HEK293T (cell line): ENCODE results near the gene CTXN3.

Experiments used
- CTCF ChIA-PET: fragments of 350-600 bp; formaldehyde crosslinking; extraction: SDS; loops from one replicate; lab custom pipeline; 2021; ENCODE audit warnings: antibody characterized with exemption, inconsistent platforms; lab: Yijun Ruan, JAX
- POLR2A ChIA-PET: fragments of 350-600 bp; formaldehyde crosslinking; extraction: SDS; loops from one replicate; lab custom pipeline; 2020; ENCODE audit warnings: antibody characterized with exemption, inconsistent platforms; lab: Yijun Ruan, JAX
- DNase-seq: peaks from one replicate; pipeline ENCODE4 v3.0.0; 2012; ENCODE audit warnings: mixed read lengths; ENCODE audit errors: extremely low spot score
- ARNT ChIP-seq: fragments of 450-650 bp; IDR thresholded peaks from 2 replicates; pipeline ENCODE4 v1.6.1; 2017; ENCODE audit warnings: mild to moderate bottlenecking
- BHLHE40 ChIP-seq: fragments of 450-650 bp; IDR thresholded peaks from 2 replicates; pipeline ENCODE4 v1.6.1; 2016; ENCODE audit warnings: mild to moderate bottlenecking, moderate library complexity, borderline replicate concordance
- CTBP1 ChIP-seq: fragments of 450-650 bp; IDR thresholded peaks from 2 replicates; pipeline ENCODE4 v1.6.1; 2016; ENCODE audit warnings: borderline replicate concordance
- ELF4 ChIP-seq: fragments of 450-650 bp; IDR thresholded peaks from 2 replicates; pipeline ENCODE4 v1.6.1; 2017; ENCODE audit warnings: antibody characterized with exemption
- FOXA1 ChIP-seq: fragments of 450-650 bp; IDR thresholded peaks from 2 replicates; pipeline ENCODE4 v1.6.1; 2016; ENCODE audit warnings: mild to moderate bottlenecking
- FOXK2 ChIP-seq: fragments of 450-650 bp; IDR thresholded peaks from 2 replicates; pipeline ENCODE4 v1.6.1; 2016; ENCODE audit warnings: mild to moderate bottlenecking
- FOXM1 ChIP-seq: fragments of 450-650 bp; IDR thresholded peaks from 2 replicates; pipeline ENCODE4 v1.6.1; 2017; ENCODE audit warnings: mild to moderate bottlenecking, borderline replicate concordance
- HDGF ChIP-seq: fragments of 450-650 bp; IDR thresholded peaks from 2 replicates; pipeline ENCODE4 v1.6.1; 2017; ENCODE audit warnings: antibody characterized with exemption, borderline replicate concordance
- L3MBTL2 ChIP-seq: fragments of 450-650 bp; conservative IDR thresholded peaks from 2 replicates; pipeline ENCODE4 v1.6.1; 2016; ENCODE audit warnings: mild to moderate bottlenecking
- LEF1 ChIP-seq: fragments of 450-650 bp; IDR thresholded peaks from 2 replicates; pipeline ENCODE4 v1.6.1; 2017; ENCODE audit warnings: mild to moderate bottlenecking, borderline replicate concordance
- NFRKB ChIP-seq: fragments of 450-650 bp; IDR thresholded peaks from 2 replicates; pipeline ENCODE4 v1.6.1; 2016; ENCODE audit warnings: mild to moderate bottlenecking, moderate library complexity
- SP1 ChIP-seq: fragments of 450-650 bp; IDR thresholded peaks from 2 replicates; pipeline ENCODE4 v1.6.1; 2017
- SUZ12 ChIP-seq: fragments of 450-650 bp; IDR thresholded peaks from 2 replicates; pipeline ENCODE4 v1.6.1; 2016; ENCODE audit warnings: mild to moderate bottlenecking
- TARDBP ChIP-seq: fragments of 450-650 bp; IDR thresholded peaks from 2 replicates; pipeline ENCODE4 v1.6.1; 2016
- ZNF384 ChIP-seq: fragments of 450-650 bp; IDR thresholded peaks from 2 replicates; pipeline ENCODE4 v1.6.1; 2016
- TF ChIP-seq, protein P1 (sequence below): fragments of 450-650 bp; IDR thresholded peaks from 2 replicates; pipeline ENCODE4 v1.6.1; 2016

Gene CTXN3

DNA sequence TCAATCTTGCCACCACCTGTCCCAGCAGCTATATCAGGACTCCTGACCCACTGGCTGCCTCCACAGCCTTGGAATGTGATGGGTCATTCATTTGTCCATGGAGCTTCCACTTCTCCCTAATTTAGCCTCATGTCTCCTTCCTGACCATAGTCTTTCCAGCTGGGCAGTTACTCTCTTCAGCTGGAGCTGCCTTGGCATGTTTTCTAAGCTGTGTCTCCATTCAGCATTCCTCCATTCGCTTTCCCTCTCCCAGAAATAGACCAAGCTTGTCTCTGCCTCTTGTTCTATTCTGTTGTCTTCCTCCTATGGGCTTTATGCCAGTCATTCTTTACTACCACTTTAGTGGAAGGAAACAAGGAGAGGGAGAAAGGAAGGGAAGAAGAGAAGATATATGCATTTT lies 5.3 kb upstream of the CTXN3 start:
- ChIA-PET POLR2A (no interaction called here), CTCF (interaction anchor here (0.6 kb wide), 1 partner anchor 1237 kb away, joined by 3 read pairs; no protein-coding TSS in a partner anchor)
- no peak for DNase-seq
- TF ChIP-seq FOXA1 (no peak), TARDBP (no peak), LEF1 (no peak), SP1 (no peak), NFRKB (no peak), SUZ12 (no peak), HDGF (no peak)

DNA sequence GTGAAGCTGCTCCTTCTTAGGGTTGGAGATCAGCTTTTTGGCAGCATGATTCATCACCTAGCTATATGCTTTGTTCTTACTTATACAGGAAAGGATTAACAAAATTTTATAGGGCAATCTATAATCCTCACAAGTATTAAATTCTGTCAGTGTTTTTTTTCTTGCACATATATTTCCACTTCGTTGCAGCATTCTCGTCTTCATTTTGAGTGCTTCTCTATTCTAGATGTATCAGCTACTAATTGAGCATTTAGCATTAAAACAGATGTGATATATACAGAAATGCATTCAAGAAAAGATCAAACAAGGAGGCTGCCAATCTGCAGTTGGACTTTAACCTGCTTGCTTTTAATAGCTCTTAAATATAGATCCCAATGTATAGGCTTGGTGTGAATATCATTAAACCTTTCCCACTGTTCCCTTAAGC lies 3.6 kb upstream of the CTXN3 start:
- CTCF ChIA-PET, result interaction anchor here (0.7 kb wide), 1 partner anchor 45 kb away, joined by 3 read pairs; no protein-coding TSS in a partner anchor
- DNase-seq, result no peak
- POLR2A ChIA-PET, result no interaction called here
- no peak for TF ChIP-seq FOXM1
- TF ChIP-seq, protein P1, sequence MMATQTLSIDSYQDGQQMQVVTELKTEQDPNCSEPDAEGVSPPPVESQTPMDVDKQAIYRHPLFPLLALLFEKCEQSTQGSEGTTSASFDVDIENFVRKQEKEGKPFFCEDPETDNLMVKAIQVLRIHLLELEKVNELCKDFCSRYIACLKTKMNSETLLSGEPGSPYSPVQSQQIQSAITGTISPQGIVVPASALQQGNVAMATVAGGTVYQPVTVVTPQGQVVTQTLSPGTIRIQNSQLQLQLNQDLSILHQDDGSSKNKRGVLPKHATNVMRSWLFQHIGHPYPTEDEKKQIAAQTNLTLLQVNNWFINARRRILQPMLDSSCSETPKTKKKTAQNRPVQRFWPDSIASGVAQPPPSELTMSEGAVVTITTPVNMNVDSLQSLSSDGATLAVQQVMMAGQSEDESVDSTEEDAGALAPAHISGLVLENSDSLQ, result peak; percentile 73

DNA sequence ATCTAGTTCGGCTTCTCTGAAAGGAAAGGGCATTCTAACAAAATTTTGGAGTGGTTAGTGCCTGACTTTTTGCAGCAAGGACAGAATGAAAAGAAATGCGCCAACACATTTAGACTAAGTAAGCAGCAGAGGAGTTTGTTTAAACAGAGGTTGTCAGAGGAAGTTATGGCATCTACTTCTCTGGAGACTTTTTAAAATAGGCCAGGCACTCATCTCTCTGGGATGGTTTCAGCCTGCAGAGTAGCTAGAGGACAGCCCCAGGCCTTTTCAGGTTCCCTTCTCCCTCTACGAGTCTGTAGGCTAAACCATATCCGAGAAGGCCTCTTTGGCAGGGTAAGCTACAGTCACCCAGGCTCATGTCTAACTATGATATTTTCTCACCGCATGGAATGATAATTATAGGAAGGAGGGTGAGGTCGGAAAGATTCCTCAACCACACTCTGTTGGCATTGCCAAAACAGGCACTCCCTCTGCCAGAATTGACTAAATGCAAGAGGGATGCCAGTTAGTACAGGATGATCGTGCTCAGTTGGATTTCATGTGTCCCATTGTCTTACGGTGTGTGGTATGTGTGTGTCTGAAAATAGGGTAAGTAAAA lies 1.4 kb upstream of the CTXN3 start:
- TF ChIP-seq LEF1, result no peak
- TF ChIP-seq ELF4, result no peak
- no peak for TF ChIP-seq NFRKB
- no peak for TF ChIP-seq ZNF384
- TF ChIP-seq ARNT, result no peak
- TF ChIP-seq SP1, result no peak
- no peak for TF ChIP-seq FOXA1
- no peak for TF ChIP-seq HDGF
- no peak for TF ChIP-seq FOXM1
- no peak for TF ChIP-seq SUZ12
- CTCF ChIA-PET, result no interaction called here
- no peak for DNase-seq
- POLR2A ChIA-PET, result interaction anchor here (0.5 kb wide), 1 partner anchor 26 kb away, joined by 5 read pairs; no protein-coding TSS in a partner anchor

DNA sequence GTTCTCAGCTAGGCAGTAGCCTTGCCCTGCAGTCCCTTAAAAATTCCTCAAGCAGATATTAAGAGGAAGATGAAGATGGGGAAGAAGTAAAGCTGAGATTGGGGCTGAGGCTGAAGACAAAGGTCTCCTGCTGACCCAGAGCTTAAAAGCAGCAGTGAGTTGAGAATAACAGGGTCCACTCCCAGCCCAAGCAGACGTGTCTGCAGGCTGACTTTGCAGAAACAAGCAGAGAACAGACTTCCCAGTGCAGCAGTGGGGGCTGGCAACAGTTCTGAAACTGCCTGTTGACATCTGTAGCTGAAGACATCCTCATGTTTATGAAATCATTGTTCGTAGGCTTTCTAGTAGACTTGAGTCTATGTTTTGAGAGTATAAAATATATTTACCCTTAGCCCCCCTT lies 1.1 kb downstream of the CTXN3 start:
- DNase-seq, result no peak
- TF ChIP-seq CTBP1, result no peak
- TF ChIP-seq FOXK2, result no peak
- no peak for TF ChIP-seq ZNF384
- no peak for TF ChIP-seq SP1
- no peak for TF ChIP-seq NFRKB
- TF ChIP-seq SUZ12, result no peak
- no peak for TF ChIP-seq HDGF
- TF ChIP-seq LEF1, result no peak
- no peak for TF ChIP-seq ARNT
- no peak for TF ChIP-seq BHLHE40
- TF ChIP-seq L3MBTL2, result no peak
- TF ChIP-seq, protein P1, result no peak
- ChIA-PET POLR2A (no interaction called here), CTCF (no interaction called here)

DNA sequence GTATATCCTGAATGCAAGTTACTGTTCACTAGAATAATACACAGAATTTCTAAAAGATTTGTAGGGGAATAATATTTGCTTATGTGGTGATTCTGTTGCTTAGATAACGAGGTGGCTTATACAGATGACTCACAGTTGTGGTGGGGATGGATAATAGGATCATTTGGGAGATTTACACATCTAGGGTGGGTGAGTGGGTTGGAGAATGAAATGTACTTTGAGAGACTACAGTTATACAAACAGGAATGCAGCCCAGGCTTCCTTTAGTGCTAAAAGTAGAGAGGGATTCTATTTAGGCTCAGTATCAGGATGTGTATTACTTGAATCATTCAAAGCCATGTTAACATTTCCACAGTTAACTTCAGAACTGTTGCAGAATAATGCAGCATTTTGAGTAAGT lies 1.8 kb downstream of the CTXN3 start:
- no peak for DNase-seq
- TF ChIP-seq NFRKB (no peak), L3MBTL2 (no peak), HDGF (no peak), SUZ12 (no peak), ZNF384 (no peak), ELF4 (no peak), CTBP1 (no peak), FOXA1 (no peak)
- TF ChIP-seq, protein P1, result no peak
- ChIA-PET CTCF (no interaction called here), POLR2A (no interaction called here)

DNA sequence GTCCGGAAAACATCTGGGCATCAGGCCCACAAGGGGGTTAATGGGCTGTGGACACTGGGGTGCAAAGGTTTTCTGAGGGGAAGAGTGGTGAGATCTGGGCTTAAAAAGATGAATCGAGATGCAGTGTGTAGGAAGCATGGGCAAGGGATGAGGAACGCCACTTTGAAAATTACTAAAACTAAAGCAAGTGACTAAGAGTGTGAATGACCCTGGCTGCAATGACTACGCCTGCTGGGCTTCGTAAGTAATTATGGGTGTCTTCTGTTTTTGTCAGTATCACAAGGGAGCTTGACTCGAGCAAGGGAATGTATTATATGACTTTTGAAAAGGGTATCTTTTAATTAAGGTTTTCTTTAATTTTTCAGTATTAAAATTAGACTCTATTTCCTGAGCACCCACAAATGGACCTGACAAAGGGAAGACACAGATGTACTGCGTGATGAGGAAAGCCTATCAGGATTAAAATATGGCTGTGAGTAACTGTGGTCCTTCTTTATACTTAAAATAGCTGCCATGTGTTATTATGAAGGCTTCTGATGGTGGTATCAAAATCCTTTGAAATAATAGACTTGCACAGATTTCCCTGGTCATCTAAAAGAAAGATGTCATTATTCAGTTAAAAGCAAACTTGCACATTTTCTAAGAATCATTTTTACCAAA lies 4.2 kb downstream of the CTXN3 start:
- no peak for DNase-seq
- TF ChIP-seq ELF4, result no peak
- no peak for TF ChIP-seq BHLHE40
- no peak for TF ChIP-seq ZNF384
- TF ChIP-seq FOXM1, result no peak
- TF ChIP-seq SUZ12, result no peak
- TF ChIP-seq, protein P1, result no peak
- TF ChIP-seq LEF1, result no peak
- no peak for TF ChIP-seq CTBP1
- TF ChIP-seq L3MBTL2, result no peak
- no peak for TF ChIP-seq TARDBP
- no peak for TF ChIP-seq HDGF
- TF ChIP-seq FOXK2, result no peak
- TF ChIP-seq ARNT, result no peak
- TF ChIP-seq FOXA1, result no peak
- TF ChIP-seq SP1, result no peak
- no peak for TF ChIP-seq NFRKB
- CTCF ChIA-PET, result no interaction called here
- POLR2A ChIA-PET, result no interaction called here
